Suppressor macrophage treated with lipopolysaccharide for 4 hours (primary cell): ENCODE results near the gene ADAM15.

Experiments
- DNase-seq: peaks from one replicate; pipeline ENCODE4 v3.0.0-alpha.2; 2020

The ADAM15 gene

GRCh38 chr1:155092131-155092530 lies 41.0 kb downstream of the ADAM15 start:
- DNase-seq: no peak

GRCh38 chr1:155092641-155093040 lies 41.5 kb downstream of the ADAM15 start:
- DNase-seq: no peak

DNA sequence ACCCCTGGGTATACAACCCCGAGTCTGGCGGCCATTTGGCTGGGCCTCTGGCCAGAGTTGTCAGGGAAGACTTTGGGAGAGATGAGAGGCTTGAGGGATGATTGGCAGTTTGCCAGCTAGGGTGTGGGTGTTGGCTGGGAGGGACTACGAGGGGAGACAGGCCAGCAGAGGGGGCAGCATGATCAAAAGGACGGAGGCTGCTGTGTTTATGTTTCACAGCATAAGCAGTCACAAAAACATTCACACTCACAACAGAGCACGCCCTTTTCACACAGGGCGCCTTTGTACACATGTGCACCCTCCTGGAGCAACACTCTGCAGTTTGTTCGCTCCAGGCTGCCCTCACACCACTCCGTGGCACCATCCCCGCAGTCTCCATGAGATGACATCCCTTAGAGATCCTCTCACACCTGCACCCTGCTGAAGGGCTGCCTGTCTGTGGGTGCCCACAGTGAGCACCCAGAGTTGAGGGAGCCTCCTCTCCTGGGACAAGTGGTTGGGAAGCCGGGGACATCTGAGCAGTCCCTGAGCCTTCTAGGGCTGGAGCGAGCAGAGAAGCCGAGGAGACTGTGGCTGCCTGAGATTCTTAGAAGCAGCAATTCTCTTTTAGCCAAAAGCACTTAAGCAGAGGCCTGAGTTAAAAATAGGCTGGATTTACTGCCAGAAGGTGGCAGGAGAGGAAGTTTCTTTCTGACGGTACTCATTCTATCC lies 43.0 kb downstream of the ADAM15 start:
- DNase-seq: no peak

DNA sequence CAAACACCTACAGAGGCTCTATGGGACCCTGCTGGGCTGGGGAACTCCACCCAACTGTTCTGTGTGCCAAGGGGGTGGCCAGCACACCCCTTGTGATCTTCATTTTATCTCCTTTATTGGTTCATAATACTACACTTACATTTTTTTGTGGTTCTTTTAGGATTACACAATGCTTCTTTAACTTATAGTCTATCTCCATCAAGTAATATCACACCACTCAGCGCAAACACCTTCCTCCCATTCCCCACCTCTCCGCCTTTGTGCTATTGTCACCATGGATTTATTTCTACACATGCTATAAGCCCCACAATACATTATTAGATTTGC lies 43.5 kb downstream of the ADAM15 start:
- no peak for DNase-seq

GRCh38 chr1:155099331-155099730 lies 48.2 kb downstream of the ADAM15 start:
- DNase-seq: no peak

GRCh38 chr1:155103325-155103724 lies 52.2 kb downstream of the ADAM15 start:
- DNase-seq: no peak

DNA sequence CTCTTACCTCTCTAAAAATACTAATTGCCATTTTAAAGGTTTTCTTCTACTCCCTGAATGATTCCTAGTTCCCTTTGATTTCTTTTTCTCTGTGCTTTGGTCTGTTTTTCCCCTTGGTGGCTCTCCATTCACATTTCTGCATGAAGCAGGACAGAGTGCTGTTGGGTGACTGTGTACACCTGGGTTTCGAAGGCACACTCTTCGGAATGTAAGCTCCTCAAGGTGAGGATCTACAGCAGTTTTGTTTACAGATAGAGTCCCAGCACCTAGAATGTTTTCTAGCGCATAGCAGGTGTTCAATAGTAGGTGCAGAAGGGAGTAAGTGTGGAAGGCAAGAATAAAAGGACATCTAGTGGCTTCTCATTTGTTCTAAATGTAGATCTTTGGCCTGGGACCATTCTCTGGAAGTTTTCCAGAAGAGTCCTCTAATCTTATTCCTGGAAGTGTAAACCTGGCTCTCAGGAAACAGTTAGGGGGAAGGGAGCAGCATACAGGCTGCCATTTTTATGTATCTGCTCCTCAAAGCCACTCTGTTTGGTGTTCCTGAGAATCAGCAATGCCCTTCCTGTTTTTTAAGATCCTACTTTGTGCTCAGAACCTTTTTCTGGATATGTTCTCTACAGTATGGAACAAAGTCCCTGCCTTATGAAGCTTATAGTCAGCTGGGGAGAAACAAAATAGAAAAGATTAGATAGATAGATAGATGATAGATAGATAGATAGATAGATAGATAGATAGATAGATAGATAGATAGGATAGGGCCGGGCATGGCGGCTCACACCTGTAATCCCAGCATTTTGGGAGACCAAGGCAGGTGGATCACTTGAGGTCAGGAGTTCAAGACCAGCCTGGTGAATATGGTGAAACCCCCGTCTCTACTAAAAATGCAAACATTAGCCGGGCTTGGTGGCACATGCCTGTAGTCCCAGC lies 53.8 kb downstream of the ADAM15 start:
- DNase-seq: no peak

- DNase-seq: no peak
Observed at GRCh38 chr1:155105604-155106011, 54.5 kb downstream of the ADAM15 start.

- DNase-seq: no peak
Observed at GRCh38 chr1:155106862-155107261, 55.7 kb downstream of the ADAM15 start.

DNA sequence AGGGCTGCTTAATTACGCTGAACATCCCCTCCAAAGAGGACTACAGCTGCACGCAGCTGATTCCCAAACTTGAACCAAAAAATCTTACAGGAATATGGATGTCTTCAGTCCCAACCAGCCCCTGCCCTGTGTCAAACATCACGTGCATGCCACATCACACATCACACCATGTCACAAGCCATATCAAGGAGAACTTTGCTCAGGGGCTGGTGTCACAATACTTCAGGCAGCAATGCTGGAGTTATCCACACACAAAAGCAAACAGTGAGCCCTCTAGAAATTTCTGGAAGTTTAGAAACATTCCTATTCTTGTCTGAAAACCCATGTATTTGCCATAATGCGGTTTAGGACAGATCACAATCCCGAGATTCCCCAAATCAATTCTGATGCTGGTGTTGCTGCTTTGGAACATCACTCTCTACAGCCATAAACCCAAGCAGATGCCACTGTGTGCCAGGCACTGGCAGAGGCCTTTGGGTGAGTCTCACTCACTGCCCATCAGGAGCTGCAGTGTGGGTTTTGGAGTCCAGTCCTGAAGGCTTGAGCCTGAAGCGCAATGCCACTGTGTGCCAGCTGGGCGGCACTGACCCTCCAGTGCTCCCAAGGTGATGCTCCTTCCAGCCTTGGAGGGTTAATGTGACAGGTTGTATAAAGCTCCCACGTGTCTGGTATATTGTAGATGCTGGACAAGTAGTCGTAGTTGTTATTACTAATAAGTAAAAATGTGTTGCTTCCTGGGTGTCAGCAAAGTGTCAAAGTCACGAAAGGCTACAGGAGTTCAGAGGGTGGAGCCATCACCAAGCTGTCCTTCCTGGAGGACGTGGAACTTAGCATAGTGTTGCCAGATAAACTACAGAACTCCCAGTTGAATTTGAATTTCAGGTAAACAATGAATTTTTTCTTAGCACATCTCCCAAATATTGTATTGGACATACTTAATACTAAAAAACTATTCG lies 56.5 kb downstream of the ADAM15 start:
- no peak for DNase-seq

DNA sequence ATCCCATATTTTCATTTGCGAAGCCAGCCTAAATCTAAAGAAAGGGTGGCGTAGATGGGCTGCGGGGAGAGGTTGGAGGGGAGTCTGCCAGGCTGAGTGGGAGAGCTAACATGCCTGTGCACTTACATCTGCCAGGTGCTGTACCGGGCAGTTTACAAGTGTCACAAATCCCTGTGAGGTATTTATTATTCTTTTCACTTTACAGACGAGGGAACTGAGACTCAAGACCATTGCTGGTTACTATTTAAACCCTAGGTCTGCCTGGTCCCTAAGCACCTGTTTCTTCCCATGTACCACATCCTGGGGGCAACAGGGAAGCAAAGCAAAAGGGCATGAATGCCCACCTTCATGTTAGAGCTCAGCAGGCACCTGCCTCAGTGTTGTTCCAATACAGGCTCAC lies 57.2 kb downstream of the ADAM15 start:
- no peak for DNase-seq

- no peak for DNase-seq
Observed at GRCh38 chr1:155110381-155110780, 59.3 kb downstream of the ADAM15 start.

DNA sequence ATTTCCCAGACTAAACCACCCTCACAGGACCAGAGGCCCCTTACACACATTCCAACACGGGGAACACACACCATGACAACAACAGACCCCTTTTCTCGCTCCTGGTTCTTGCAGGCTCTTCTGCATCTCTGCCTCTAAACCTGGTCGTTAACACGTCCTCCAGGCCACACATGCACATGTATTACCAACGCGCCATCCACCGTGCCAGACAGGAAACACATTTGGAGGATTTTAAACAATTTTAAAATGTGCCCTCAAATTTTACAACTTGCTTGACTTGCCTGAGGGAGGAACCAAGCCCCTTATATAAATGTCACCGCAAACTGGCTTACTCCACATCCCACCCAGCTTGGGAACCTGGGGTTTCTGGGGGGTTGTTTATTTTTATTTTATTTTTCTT lies 59.7 kb downstream of the ADAM15 start:
- DNase-seq: no peak
